Activated CD4-positive, alpha-beta T cell treated with anti-CD3 and anti-CD28 coated beads, Interleukin-2, amount 10 ng/mL, durations not matched to agents 24 days and 14 days (primary cell): ENCODE measurements around the gene CD84. TPM values are rescaled to one million over a fixed set of nuclear protein-coding genes. Genes with fewer than 3 reads are reported as not detected.

Experiments
- DNase-seq: peaks from one replicate; pipeline ENCODE4 v3.0.0; 2022
- H3K27ac Mint-ChIP-seq: one replicate; pipeline ENCODE4 v1.8.0; 2022; ENCODE audit warnings: mild to moderate bottlenecking, mixed read lengths
- H3K27me3 Mint-ChIP-seq: one replicate; pipeline ENCODE4 v1.8.0; 2022; ENCODE audit warnings: mixed read lengths
- H3K36me3 Mint-ChIP-seq: one replicate; pipeline ENCODE4 v1.8.0; 2022; ENCODE audit warnings: low read depth, mild to moderate bottlenecking, mixed read lengths
- H3K4me1 Mint-ChIP-seq: one replicate; pipeline ENCODE4 v1.8.0; 2021; ENCODE audit warnings: mixed read lengths
- H3K4me3 Mint-ChIP-seq: one replicate; pipeline ENCODE4 v1.8.0; 2022; ENCODE audit warnings: mild to moderate bottlenecking, moderate library complexity, mixed read lengths
- H3K9me3 Mint-ChIP-seq: one replicate; pipeline ENCODE4 v1.8.0; 2021; ENCODE audit warnings: mixed read lengths
- intact Hi-C: fragments of 100-400 bp; cut with micrococcal nuclease; formaldehyde crosslinking; loops from one replicate; pipeline ENCODE4 v1.15.1; 2023
- total RNA-seq: library from RNA; stranded (reverse); gene quantifications from 2 replicates; pipeline ENCODE4 v1.2.3, GENCODE V29; 2022

Gene CD84
- total RNA-seq, 1 donor from 2014 or later, result 17.7 TPM

DNA sequence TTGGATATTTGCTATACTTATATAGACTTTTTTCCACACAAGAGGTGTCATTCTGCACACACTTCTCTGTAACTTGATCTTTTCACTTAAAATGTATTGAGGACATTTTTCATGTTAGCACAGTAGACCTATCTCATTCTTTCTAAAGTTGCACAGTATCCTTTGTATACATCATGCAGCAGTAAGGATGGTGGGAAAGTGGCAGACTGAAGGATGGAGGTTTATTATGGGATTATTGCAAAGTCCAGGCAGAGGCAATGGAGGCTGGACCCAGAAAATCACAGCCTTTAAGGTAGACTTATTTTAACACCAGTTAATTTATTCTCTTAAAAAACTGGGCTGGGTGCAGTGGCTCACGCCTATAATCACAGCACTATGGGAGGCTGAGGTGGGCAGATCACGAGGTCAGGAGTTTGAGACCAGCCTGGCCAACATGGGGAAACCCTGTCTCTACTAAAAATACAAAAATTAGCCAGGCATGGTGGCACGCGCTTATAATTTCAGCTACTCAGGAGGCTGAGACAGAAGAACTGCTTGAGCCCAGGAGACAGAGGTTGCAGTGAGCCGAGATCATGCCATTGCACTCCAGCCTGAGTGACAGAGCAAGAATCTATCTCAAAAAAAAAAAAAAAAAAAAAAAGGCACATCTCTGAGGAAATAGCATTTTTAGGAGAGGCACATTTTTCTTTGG lies 41.8 kb upstream of the CD84 start:
- peaks cover 9% of the 10 kb centered on the region for H3K9me3 Mint-ChIP-seq
- H3K27ac Mint-ChIP-seq, result peak overlapping the region; percentile 99
- no peak for DNase-seq
- peaks cover 88% of the 10 kb centered on the region for H3K36me3 Mint-ChIP-seq
- H3K4me3 Mint-ChIP-seq, result peak overlapping the region; percentile 60
- intact Hi-C loops, result loop anchor here (5.0 to 10.0 kb wide), 2 partner anchors 359 to 696 kb away; partner anchors contain the start of genes DCAF8 and TAGLN2
- no peaks in the 10 kb centered on the region for H3K27me3 Mint-ChIP-seq
- H3K4me1 Mint-ChIP-seq, result peaks cover 68% of the 10 kb centered on the region

DNA sequence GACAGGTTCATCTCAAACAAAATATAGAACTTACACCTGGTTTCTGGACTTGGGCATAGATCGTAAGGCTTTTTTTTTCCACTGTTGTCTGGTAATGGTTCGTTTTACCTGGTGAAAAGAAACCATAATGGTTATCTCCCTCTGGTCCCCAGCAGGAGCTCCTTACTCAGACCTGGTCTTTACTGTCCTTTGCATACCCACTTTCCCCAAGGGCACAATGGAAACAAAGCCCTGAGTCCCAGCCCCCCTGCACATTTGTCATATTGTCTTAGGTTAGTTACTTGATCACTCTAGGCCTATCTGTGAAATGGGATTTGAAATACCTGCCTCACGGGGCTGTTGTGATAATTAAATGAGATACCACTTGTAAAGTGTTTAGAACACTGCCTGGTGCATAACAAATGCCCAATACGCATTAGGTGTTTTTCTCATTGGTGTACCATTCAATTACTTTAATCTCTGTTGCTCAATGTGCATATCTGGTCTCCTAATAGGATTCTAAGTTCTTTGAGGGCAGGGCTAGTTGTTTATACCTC lies 40.5 kb upstream of the CD84 start:
- H3K9me3 Mint-ChIP-seq, result peaks cover 9% of the 10 kb centered on the region
- intact Hi-C loops, result loop anchor here (5.0 to 10.0 kb wide), 2 partner anchors 358 to 695 kb away; partner anchors contain the start of genes DCAF8 and TAGLN2
- peak; percentile 53 for DNase-seq
- H3K27me3 Mint-ChIP-seq, result no peaks in the 10 kb centered on the region
- H3K36me3 Mint-ChIP-seq, result peaks cover 86% of the 10 kb centered on the region
- peak overlapping the region; percentile 74 for H3K27ac Mint-ChIP-seq
- peaks cover 60% of the 10 kb centered on the region for H3K4me1 Mint-ChIP-seq
- no peak overlapping the region for H3K4me3 Mint-ChIP-seq

DNA sequence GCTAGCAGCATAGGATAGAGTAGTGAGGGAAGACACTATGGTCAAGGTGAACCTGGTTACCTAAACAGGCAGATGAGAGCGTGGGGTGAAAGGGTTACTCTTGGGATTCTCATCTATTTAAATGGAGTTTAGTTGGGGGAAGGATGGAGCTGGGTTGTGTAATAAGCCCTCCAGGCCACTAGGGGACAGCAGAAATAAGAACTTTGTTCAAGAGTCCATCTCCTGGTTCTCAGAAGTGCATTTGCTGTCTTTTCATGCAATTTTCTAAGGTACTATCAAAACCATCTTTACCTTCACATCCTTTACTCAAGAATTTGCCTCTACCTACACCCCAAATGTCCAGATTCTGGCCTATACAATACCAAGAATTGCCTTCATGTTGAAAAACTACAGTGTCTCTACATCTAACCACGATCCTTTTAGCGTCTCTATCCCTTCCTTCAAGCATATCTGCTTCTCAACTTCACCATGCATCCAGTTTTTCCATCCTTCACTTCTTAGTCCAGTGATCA lies 39.5 kb upstream of the CD84 start:
- Mint-ChIP-seq H3K27me3 (no peaks in the 10 kb centered on the region), H3K9me3 (peaks cover 9% of the 10 kb centered on the region), H3K36me3 (peaks cover 83% of the 10 kb centered on the region), H3K4me3 (peak overlapping the region; percentile 10), H3K27ac (peak overlapping the region; percentile 74), H3K4me1 (peaks cover 56% of the 10 kb centered on the region)
- peak; percentile 78 for DNase-seq
- intact Hi-C loops, result no loop called here

DNA sequence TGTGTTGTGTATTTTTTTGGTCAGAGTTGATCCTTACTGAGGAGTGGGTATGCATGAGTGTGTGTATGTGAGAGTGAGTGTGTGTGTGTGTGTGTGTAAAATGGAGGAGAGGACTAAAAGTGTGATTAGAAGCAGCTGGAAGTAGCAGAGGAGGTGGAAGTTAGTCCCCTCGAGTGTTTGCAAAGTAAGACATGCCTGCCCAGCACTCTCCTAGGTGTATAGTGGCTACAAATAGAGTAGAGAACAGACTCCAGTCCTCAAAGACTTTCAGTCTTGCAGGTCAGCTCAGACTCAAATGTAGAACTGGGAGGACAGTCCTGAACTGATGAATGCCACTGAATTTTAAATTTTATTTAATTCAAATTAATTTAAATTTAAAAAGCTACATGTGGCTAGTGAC lies 39.0 kb upstream of the CD84 start:
- peaks cover 53% of the 10 kb centered on the region for H3K4me1 Mint-ChIP-seq
- intact Hi-C loops, result no loop called here

DNA sequence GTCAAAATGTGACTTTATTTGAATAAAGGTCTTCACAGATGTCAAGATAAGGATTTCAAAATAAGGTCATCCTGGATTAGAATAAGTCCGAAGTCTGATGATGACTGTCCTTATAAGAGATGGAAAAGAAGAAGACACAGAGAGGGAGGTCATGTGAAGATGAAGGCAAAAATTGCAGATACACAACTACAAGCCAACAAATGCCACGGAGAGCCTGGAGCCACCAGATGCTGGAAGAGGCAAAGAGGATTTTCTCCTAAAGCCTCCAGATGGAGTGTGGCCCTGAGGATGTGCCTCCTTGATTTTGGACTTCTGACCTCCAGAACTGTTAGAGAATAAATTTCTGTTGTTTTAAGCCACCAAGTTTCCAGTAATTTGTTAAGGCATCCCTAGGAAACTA lies 36.4 kb upstream of the CD84 start:
- Mint-ChIP-seq H3K27ac (peak overlapping the region; percentile 4), H3K36me3 (peaks cover 80% of the 10 kb centered on the region), H3K4me1 (peaks cover 44% of the 10 kb centered on the region), H3K4me3 (no peak overlapping the region), H3K27me3 (no peaks in the 10 kb centered on the region), H3K9me3 (peaks cover 9% of the 10 kb centered on the region)
- intact Hi-C loops, result no loop called here
- DNase-seq, result peak; percentile 54

More for the DNA sequence above, 39.0 kb upstream of the CD84 start:
- peaks cover 82% of the 10 kb centered on the region for H3K36me3 Mint-ChIP-seq
- H3K9me3 Mint-ChIP-seq, result peaks cover 9% of the 10 kb centered on the region
- no peaks in the 10 kb centered on the region for H3K27me3 Mint-ChIP-seq
- no peak overlapping the region for H3K4me3 Mint-ChIP-seq
- peak; percentile 53 for DNase-seq
- peak overlapping the region; percentile 54 for H3K27ac Mint-ChIP-seq

DNA sequence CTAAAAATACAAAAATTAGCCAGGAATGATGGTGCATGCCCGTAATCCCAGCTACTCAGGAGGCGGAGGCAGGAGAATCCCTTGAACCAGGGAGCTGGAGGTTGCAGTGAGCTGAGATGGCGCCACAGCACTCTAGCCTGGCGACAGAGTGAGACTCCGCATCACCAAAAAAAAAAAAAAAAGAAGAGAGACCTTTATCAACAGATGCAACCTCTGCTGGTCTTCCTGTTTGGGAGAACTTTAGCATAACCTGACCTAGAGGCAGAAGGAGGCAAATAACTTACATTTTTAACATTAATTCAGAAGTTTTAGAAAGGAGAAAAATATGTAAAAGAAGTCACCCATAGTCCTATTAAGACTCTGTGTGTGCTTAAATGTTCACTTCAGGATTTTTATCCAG lies 35.1 kb upstream of the CD84 start:
- peaks cover 46% of the 10 kb centered on the region for H3K4me1 Mint-ChIP-seq
- no peak overlapping the region for H3K4me3 Mint-ChIP-seq
- no peak for DNase-seq
- H3K9me3 Mint-ChIP-seq, result peaks cover 7% of the 10 kb centered on the region
- intact Hi-C loops, result loop anchor here (5.0 kb wide), 1 partner anchor 272 kb away; the partner anchor contains the start of genes COPA and NCSTN
- no peak overlapping the region for H3K27ac Mint-ChIP-seq
- peaks cover 79% of the 10 kb centered on the region for H3K36me3 Mint-ChIP-seq
- no peaks in the 10 kb centered on the region for H3K27me3 Mint-ChIP-seq

DNA sequence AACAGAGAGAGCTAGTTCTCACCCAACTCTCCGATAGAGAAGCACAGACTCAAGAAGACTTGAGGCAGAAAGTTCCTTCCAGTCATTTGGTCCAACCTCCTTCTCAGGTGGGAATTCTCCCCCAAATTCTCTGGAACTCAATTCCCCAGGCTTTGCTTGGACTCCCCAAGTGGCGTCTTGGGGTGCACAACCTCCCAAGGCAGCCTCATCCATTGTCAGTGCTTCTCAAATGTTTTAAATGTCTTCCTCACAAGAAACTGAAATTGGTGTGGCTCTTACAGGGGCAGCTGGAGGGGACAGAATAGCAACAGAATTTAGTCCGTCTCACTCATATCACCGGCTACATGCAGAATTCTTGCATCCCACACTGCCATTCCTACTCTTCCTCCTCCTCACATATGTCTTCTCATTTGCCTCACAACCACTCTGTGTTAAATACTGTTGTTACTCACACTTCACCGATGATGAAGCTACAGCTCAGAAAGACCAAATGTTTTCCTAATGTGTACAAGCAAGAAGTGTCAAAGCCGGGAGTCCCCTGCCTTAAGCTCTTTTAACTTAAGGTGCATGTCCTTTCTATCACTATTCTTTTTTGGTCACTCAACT lies 33.4 kb upstream of the CD84 start:
- Mint-ChIP-seq H3K4me3 (no peak overlapping the region), H3K27me3 (no peaks in the 10 kb centered on the region), H3K4me1 (peaks cover 44% of the 10 kb centered on the region), H3K9me3 (no peaks in the 10 kb centered on the region), H3K36me3 (peaks cover 80% of the 10 kb centered on the region), H3K27ac (peak overlapping the region; percentile 26)
- peak; percentile 52 for DNase-seq
- intact Hi-C loops, result loop anchor here (5.0 kb wide), 1 partner anchor 270 kb away; the partner anchor contains the start of genes COPA and NCSTN

DNA sequence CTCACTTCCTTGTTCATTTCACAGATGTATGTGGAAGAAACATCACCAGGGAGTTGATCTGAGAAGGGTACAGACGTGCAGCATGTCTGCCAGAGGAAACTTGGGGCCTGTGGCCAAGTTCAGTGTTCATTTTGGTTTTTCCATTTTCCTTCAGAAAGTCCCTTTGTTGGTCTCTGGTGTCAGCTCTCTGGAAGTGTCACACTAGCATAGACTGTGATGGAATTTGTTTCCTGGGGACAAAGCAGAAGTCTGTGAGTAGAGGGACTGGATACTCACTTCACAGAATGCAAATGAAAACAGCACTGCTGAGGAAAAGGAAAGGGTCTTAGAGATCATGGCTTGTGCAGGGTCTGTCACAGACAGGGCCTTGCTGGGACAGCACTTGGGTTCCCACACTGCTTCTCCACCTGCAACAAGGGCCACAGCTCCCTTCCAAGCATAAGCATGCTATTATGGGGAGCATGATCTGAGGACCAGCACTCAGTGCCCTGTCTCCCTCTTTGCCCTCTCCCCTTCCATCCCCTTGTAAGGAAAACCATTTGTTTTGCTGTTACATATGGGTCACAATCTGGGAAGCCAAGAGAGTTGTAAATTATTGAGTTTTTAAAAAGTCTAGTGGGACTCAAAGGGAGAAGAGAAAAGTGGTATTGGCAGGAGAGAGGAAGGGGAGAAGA lies 31.4 kb upstream of the CD84 start:
- Mint-ChIP-seq H3K36me3 (peaks cover 83% of the 10 kb centered on the region), H3K4me3 (no peak overlapping the region), H3K27ac (peak overlapping the region; percentile 78), H3K9me3 (no peaks in the 10 kb centered on the region), H3K27me3 (no peaks in the 10 kb centered on the region), H3K4me1 (peaks cover 61% of the 10 kb centered on the region)
- DNase-seq, result peak; percentile 59
- intact Hi-C loops, result loop anchor here (5.0 kb wide), 1 partner anchor 268 kb away; the partner anchor contains the start of genes COPA and NCSTN

DNA sequence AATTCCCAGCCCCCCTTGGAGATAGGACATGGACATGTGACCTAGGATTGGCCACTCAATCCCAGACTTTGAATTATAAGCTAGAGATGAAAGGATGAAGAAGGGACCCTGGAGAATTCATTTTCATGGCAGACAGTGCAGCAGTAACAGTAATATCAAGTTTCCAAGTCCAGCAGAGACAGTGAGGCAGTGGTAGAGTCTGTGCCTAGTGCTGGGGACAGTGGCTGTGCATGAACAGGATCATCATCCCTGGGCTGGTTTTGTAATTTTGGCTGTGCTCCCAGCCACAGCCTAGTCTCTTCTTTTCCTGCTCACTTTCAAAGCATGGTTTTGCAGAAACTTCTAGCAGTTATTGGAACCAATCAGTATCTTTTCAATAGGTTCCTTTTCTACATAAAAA lies 29.6 kb upstream of the CD84 start:
- peaks cover 86% of the 10 kb centered on the region for H3K36me3 Mint-ChIP-seq
- peaks cover 9% of the 10 kb centered on the region for H3K9me3 Mint-ChIP-seq
- H3K27me3 Mint-ChIP-seq, result no peaks in the 10 kb centered on the region
- peak; percentile 55 for DNase-seq
- H3K27ac Mint-ChIP-seq, result peak overlapping the region; percentile 81
- H3K4me1 Mint-ChIP-seq, result peaks cover 61% of the 10 kb centered on the region
- intact Hi-C loops, result loop anchor here (5.0 kb wide), 2 partner anchors 137 to 343 kb away; partner anchors contain the start of gene ITLN2
- no peak overlapping the region for H3K4me3 Mint-ChIP-seq

DNA sequence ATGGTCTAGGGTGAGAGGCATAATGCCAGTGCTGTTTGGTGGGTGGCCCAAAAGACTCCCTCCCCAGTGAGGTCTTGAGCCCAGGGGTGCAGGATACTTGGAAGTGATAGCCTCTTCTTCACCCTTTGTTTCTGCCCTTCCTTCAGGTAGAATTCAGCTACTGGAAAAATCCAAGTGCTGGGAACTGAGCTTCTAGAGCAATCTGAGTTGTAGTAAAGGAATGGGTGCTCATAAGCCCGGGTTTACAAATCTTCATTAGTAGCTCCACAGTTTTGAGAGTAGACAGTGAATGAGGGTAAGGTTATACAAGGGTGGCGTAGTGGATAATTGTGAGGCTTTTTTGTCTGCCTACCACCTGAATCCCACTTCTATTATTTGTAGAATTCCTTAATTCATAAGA lies 29.2 kb upstream of the CD84 start:
- intact Hi-C loops, result loop anchor here (5.0 kb wide), 2 partner anchors 136 to 344 kb away; partner anchors contain the start of gene ITLN2
- Mint-ChIP-seq H3K9me3 (peaks cover 9% of the 10 kb centered on the region), H3K27ac (peak overlapping the region; percentile 81), H3K36me3 (peaks cover 86% of the 10 kb centered on the region), H3K27me3 (no peaks in the 10 kb centered on the region), H3K4me3 (no peak overlapping the region), H3K4me1 (peaks cover 61% of the 10 kb centered on the region)
- DNase-seq, result peak; percentile 55

DNA sequence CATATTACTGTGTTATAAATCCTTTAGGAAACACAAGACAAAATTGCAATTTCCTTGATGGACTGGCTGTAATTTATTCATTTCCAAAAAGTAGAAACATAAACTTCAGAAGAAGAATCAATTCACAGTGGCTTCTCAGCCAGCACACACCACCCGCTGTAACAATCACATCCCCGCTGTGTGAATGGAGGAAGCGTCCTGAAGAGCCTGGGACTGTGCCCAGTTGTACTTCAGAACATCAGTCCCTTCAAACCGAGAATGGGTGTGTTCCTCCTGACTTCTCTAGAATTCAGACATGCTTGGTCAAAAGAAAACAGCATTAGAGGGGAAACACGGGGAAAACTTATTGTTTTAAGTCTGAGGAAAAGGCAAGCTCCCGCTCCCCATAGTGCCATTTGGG lies 28.8 kb upstream of the CD84 start:
- intact Hi-C loops, result loop anchor here (5.0 kb wide), 2 partner anchors 136 to 344 kb away; partner anchors contain the start of gene ITLN2
- Mint-ChIP-seq H3K27ac (peak overlapping the region; percentile 81), H3K4me3 (no peak overlapping the region), H3K36me3 (peaks cover 86% of the 10 kb centered on the region), H3K27me3 (no peaks in the 10 kb centered on the region), H3K9me3 (peaks cover 11% of the 10 kb centered on the region), H3K4me1 (peaks cover 58% of the 10 kb centered on the region)
- DNase-seq, result no peak

DNA sequence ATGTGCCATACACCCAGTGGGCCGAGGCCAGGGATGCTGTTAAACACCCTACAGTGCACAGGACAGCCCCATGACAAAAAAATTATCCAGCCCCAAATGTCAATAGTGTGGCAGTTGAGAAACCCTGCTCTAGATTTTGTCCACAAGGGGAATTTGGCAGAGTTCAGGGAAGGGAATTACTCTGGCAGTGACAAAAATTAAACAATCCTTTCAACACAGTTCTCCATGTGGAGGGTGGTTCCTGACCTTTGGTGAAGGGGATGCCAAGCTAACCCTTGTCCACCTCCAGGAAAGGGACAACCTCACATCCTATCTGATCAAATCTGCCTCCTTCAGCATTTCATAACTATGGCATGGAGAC lies 28.4 kb upstream of the CD84 start:
- H3K27me3 Mint-ChIP-seq, result no peaks in the 10 kb centered on the region
- no peak for DNase-seq
- intact Hi-C loops, result loop anchor here (1.0 to 5.0 kb wide), 8 partner anchors 15 to 345 kb away; partner anchors contain the start of genes ITLN2 and SLAMF6
- peaks cover 58% of the 10 kb centered on the region for H3K4me1 Mint-ChIP-seq
- peak overlapping the region; percentile 81 for H3K27ac Mint-ChIP-seq
- no peak overlapping the region for H3K4me3 Mint-ChIP-seq
- H3K9me3 Mint-ChIP-seq, result peaks cover 16% of the 10 kb centered on the region
- peaks cover 86% of the 10 kb centered on the region for H3K36me3 Mint-ChIP-seq

DNA sequence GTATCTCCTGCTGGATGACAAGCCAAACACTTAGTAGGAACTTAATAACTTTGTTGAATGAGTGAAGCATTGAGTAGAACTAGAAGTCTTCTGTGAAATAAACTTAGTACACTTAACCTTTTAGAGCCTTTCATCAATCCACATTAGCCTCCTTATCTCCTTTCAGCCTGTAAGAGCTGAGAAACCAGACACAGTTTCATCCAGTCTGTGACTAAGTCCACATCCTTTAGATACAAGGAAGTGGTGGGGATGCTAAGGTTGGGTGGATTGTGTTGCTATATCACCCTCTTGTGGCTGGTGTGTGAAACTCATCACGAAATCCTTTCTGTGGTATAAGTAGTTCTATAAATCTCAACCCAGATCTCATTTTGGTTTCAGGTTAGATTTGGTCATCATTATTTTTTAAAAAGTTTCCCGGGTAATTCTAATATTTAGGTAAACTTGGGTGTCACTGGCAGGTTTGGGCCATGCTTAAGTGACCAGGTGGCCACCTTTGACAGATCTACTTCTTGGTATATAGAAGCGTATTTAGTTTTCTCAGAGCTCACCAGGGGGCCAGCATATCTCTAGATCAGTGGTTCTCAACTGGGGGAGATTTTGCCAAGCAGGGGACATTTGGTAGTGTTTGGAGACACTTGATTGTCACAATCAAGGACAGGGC lies 27.8 kb upstream of the CD84 start:
- Mint-ChIP-seq H3K4me1 (peaks cover 55% of the 10 kb centered on the region), H3K4me3 (peak overlapping the region; percentile 62), H3K27ac (peak overlapping the region; percentile 81), H3K36me3 (peaks cover 81% of the 10 kb centered on the region), H3K9me3 (peaks cover 16% of the 10 kb centered on the region), H3K27me3 (no peaks in the 10 kb centered on the region)
- peak; percentile 91 for DNase-seq
- intact Hi-C loops, result loop anchor here (1.0 to 5.0 kb wide), 8 partner anchors 16 to 345 kb away; partner anchors contain the start of genes ITLN2 and SLAMF6
